Stimulated activated effector memory CD8-positive, alpha-beta T cell treated with anti-CD3 and anti-CD28 coated beads, Interleukin-12 subunit alpha, Interleukin-12 subunit beta, amount 100 ng/mL, for 72 hours (primary cell): ENCODE data around the gene TAC4.

Experiments used
- ATAC-seq: fragments of 150-1000 bp; cut with Tn5 transposase; 2 replicates; pipeline ENCODE4 v1.10.0; 2021
- DNase-seq, 2 donors: peaks; one replicate each; pipeline ENCODE4 v3.0.0; 2021 to 2022; ENCODE audit warnings: low spot score in 2 of 2
- H3K27ac Mint-ChIP-seq: one replicate; pipeline ENCODE4 v1.8.0; 2022; ENCODE audit warnings: mild to moderate bottlenecking, mixed read lengths
- H3K36me3 Mint-ChIP-seq: one replicate; pipeline ENCODE4 v1.8.0; 2022; ENCODE audit warnings: mild to moderate bottlenecking, mixed read lengths
- H3K4me1 Mint-ChIP-seq: one replicate; pipeline ENCODE4 v1.8.0; 2022; ENCODE audit warnings: mixed read lengths
- H3K4me3 Mint-ChIP-seq: one replicate; pipeline ENCODE4 v1.8.0; 2022; ENCODE audit warnings: mild to moderate bottlenecking, mixed read lengths
- H3K9me3 Mint-ChIP-seq: one replicate; pipeline ENCODE4 v1.8.0; 2022; ENCODE audit warnings: mixed read lengths

TAC4 gene

DNA sequence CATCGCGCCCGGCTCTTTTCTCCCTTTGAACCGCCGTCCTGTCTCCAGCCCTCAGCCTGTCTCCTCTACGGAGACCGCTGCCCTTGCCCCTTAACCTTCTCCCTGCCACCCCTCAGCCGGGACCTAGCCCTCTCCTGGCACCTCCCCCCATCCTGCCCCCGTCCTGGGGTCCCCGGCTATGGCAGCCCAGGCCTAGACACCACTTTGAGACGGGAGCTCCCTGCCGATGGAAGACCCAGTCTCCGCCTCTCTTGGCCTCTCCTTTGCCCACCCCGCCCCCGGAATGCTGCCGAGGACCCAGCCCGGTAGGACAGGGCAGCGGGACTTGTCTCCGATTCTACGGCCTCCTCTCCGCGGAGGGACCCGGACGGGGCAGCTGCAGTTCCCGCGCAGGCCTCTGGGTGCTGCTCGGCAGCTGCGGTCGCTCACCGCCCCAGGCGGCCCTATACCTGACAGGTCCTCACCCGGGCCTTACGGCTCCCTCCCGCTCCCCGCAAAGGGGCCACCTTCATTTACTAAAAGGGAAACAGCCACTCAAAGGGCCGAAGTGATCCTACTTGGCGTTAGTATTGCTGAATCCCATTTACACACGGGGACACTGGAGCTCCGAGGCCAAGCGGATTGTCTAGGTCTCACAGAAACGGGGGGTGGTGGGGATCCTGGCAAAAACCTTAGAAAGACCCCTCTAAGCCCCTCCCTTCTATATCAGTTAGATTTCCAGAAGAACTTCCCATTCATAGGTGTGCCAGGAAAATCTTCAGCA, 32.6 kb upstream of the TAC4 start:
- DNase-seq, result peak; percentile 63 to 87
- Mint-ChIP-seq H3K36me3 (no peaks in the 10 kb centered on the region), H3K4me3 (peak overlapping the region; percentile 47), H3K4me1 (peaks cover 8% of the 10 kb centered on the region), H3K27ac (no peak overlapping the region), H3K9me3 (no peaks in the 10 kb centered on the region)
- peak; percentile 94 for ATAC-seq

DNA sequence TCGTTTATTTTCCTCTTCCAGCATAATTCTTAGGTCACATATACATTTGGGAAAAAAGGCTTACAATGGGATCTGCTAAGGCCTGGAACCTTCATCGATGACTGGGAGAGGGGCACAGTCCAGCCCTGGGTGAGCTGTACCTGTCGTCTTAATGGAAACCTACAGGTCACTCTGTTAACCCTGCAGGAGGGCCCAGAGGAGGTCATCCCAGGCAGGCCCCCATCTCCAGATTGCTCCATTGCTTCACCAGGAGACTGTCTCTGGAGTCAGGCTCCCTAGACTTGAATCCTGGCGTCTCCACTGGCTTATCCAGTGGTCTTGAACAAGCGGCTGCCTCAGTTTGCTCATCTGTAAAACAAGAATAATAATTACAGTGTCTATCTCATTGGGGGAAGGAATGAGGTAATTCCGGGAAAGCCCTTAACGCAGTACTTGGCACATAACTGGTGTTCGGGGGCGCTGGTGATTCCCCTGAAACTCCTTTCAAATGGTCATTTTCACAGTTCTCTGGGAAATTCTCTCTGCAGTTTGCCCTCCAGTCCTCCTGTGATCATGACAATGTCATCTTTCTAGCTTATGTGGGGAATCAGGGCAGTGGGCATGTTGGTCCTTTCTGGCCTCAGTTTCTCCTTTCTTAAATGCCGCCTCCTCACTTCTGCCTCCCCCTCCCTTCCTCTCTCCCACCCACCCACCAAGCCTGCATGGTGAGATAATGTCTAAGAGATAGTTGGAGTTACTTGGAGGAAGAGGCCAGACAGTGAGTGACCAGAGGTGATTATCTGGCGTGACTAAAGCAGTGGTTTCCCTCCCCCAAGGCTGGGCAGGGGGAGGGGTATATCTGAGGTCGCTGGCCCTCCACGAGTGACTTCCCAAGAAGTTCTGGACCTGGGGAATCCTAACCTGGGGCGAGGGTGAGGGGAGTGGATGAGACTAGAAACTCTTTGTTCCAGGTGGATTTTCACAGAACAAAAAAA, 31.3 kb upstream of the TAC4 start:
- DNase-seq (no peak), ATAC-seq (no peak)
- no peaks in the 10 kb centered on the region for H3K36me3 Mint-ChIP-seq
- H3K27ac Mint-ChIP-seq, result no peak overlapping the region
- H3K4me3 Mint-ChIP-seq, result no peak overlapping the region
- H3K4me1 Mint-ChIP-seq, result peaks cover 8% of the 10 kb centered on the region
- no peaks in the 10 kb centered on the region for H3K9me3 Mint-ChIP-seq

DNA sequence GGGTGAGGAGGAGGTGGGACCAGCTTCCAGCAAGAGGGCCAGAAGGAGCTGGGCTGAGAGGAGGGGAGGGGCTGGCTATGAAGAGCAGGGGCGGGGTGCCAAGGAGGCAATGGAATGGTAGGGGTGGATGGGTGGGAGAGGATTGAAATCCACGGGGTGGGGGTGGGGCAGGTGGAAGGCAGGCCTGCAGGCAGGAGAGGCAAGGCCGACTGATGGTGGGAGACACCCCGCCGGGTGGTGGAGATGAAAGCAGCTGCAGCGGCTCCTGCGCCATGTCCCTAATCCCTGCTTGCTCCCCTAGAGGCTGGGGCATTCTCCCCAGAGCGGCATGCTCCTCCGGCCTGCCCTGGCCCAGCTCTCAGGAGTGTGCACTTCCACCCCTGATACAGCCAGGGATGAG, 27.8 kb upstream of the TAC4 start:
- DNase-seq (no peak), ATAC-seq (no peak)
- H3K4me1 Mint-ChIP-seq, result peaks cover 15% of the 10 kb centered on the region
- no peak overlapping the region for H3K27ac Mint-ChIP-seq
- H3K9me3 Mint-ChIP-seq, result no peaks in the 10 kb centered on the region
- no peaks in the 10 kb centered on the region for H3K36me3 Mint-ChIP-seq
- H3K4me3 Mint-ChIP-seq, result no peak overlapping the region

DNA sequence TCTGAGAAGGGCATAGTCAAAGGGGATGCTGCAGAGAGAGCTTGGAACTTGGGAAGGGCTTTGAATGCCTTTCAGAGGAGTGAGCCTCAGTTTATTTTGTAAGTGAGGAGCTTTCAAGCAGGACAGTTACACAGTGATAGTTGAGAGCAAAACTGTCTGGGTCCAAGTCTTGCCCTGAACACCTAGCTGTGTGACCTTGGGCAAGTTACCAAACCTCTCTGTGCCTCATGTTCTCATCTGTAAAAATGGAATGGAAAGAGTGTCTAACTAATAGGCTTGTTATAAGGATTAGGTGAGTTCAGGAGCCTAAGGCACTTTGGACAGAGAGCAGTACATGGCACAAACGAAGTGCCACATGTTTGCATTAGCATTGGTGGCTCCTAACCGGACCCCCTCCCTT, 27.0 kb upstream of the TAC4 start:
- Mint-ChIP-seq H3K9me3 (no peaks in the 10 kb centered on the region), H3K4me3 (no peak overlapping the region), H3K36me3 (no peaks in the 10 kb centered on the region), H3K4me1 (peaks cover 9% of the 10 kb centered on the region), H3K27ac (no peak overlapping the region)
- DNase-seq (no peak), ATAC-seq (no peak)

DNA sequence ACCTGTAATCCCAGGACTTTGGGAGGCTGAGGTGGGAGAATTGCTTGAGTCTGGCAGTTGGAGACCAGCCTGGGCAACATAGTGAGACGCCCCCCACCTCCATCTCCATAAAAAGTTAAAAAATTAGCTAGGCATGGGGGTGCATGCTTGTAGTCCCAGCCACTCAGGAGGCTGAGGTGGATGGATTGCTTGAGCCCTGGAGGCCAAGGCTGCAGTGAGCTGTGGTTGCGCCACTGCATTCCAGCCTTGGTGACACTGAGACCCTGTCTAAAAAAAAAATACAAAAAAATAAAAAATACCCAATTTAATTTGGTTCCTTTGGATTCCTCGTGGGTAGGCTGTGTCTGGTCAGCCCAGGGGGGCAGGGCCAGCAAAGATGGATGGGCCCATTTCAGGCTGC, 26.1 kb upstream of the TAC4 start:
- H3K4me3 Mint-ChIP-seq, result no peak overlapping the region
- no peaks in the 10 kb centered on the region for H3K9me3 Mint-ChIP-seq
- H3K4me1 Mint-ChIP-seq, result peaks cover 11% of the 10 kb centered on the region
- no peaks in the 10 kb centered on the region for H3K36me3 Mint-ChIP-seq
- no peak for DNase-seq
- no peak for ATAC-seq
- peak overlapping the region; percentile 45 for H3K27ac Mint-ChIP-seq

DNA sequence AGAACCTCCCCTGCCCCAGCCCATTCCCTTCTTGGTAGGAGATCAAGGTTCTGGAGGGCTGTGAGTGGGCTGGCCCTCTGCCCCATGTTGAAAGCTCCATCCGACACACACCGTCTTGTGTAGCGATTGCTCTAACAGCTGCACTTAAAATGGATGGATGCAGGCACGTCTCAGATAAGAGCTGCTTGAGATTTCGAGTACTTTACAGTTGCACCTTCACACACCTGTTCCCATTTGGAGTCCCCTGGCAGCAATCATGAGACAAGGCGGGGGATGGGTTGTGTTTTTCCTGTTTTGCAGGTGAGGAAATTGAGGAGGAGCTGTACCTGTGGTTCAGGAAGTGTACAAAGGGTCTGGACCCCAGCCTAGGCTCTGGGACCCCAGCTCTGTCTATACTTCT, 25.6 kb upstream of the TAC4 start:
- no peaks in the 10 kb centered on the region for H3K36me3 Mint-ChIP-seq
- ATAC-seq (no peak), DNase-seq (no peak)
- peak overlapping the region; percentile 45 for H3K27ac Mint-ChIP-seq
- H3K4me3 Mint-ChIP-seq, result no peak overlapping the region
- H3K9me3 Mint-ChIP-seq, result no peaks in the 10 kb centered on the region
- H3K4me1 Mint-ChIP-seq, result peaks cover 15% of the 10 kb centered on the region

DNA sequence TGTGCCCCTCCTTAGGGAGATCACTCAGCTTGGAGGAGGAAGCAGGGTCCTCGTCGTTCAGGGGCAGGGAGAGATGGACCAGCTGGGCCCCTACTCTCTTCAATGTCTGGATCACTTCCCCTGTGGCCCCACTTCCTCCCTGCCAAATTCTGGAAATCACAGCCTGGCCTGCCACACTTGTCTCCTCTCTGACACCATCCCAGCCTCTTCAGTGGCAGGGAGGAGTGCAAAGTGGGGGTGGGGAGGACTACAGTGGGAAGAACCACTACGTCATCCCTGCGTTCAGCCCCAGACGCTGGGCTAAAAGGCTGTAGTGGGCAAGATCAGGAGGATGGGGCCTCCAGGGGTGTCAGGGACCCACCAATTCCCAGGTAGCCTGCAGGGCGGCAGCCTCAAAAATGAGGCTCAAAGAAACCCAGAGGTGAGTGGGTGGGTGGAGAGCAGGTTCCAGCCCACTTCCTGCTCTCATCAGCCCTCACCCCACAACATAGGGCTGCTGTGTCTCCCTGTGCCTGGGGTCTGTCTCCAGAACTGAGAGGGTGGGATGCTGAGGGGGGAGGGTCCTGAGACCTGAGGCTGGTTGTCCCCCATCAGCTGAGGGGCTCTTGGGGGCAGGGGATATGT, 25.0 kb upstream of the TAC4 start:
- DNase-seq (no peak), ATAC-seq (peak; percentile 26)
- H3K36me3 Mint-ChIP-seq, result no peaks in the 10 kb centered on the region
- peaks cover 15% of the 10 kb centered on the region for H3K4me1 Mint-ChIP-seq
- H3K27ac Mint-ChIP-seq, result no peak overlapping the region
- no peak overlapping the region for H3K4me3 Mint-ChIP-seq
- no peaks in the 10 kb centered on the region for H3K9me3 Mint-ChIP-seq

DNA sequence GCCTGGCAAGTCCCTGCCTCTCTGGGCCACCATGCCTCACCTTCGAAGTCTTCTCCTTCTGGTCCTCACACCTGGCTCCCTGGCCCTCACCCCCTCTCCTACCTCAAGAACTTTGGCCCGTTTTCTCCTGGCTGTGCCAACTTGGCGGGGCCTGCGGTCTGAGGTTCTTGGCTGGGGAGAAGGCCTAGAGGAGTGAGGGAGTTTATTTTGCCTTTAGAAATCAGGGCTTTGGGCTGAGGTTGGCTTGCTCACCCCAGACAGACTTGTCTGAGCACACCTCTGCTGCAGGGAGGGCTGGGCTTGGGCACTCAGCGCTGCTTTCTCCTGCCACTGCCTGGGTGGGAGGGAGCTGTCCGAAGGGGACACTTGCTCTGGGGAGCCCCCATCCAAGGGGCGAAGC, 23.3 kb upstream of the TAC4 start:
- Mint-ChIP-seq H3K4me1 (peaks cover 15% of the 10 kb centered on the region), H3K36me3 (no peaks in the 10 kb centered on the region), H3K4me3 (no peak overlapping the region), H3K9me3 (no peaks in the 10 kb centered on the region), H3K27ac (no peak overlapping the region)
- ATAC-seq (no peak), DNase-seq (no peak)

DNA sequence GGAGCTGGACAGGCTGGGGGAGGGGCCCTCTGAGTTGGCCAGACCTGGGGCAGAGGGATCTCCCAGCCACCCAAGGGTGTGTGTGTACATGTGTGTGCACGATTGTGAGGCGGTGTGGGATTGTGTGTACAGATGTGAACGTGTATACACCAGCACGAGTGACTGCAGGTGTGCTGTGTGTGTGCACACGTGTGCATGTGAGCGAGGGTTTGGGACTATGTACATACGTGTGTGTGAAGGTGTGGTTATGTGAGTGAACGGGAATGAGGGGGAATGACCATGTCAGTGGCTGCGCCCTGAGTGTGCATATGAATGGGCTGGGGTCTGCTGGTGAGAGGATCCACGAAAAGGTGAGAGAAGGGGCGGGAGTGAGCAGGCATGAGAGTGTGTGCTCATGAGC, 22.4 kb upstream of the TAC4 start:
- Mint-ChIP-seq H3K4me1 (peaks cover 15% of the 10 kb centered on the region), H3K4me3 (no peak overlapping the region), H3K27ac (no peak overlapping the region), H3K36me3 (no peaks in the 10 kb centered on the region), H3K9me3 (no peaks in the 10 kb centered on the region)
- DNase-seq (no peak), ATAC-seq (no peak)

DNA sequence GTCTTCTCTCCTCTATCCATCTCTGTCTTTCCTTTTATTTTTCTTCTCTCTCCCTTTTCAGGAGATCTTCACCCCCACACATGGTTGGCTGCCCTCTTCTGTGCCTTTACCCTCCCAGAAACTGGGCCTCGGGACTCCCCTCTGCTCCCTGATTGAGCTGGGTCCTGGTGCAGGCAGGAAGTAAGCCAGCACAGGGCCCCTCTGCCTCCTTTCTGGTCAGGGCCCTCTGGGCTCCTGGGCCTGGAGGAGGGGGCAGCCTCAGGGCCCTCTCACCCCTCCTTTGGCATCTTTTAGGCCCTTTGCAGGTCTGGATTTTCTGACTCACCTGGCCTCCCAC, 21.1 kb upstream of the TAC4 start:
- H3K4me1 Mint-ChIP-seq, result peaks cover 15% of the 10 kb centered on the region
- H3K27ac Mint-ChIP-seq, result peak overlapping the region; percentile 26
- no peak overlapping the region for H3K4me3 Mint-ChIP-seq

DNA sequence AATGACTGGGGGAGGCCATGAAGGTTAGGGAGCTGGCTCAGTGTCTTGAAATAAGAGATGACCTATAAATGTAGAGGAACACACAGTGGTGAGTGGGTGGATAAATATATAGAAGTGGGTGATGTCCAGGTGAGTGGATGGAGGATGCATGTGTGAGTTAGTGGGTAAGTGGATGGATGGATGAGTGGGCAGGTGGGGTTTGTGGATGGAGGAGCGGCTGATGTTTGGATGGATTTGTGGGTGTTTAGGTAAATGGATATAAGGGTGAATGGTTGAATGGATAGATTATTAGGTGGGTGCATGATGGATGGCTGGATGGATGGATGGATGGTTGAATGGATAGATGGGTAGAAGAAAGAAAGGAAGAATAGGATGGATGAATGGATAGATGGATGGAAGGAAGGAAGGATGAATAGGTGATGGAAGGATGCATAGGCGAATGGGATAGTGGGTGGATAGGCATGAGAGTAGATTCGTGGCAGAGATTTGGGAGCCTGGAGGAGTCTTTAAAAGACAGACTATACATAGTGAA, 19.1 kb upstream of the TAC4 start:
- H3K4me1 Mint-ChIP-seq, result peaks cover 7% of the 10 kb centered on the region
- no peak overlapping the region for H3K4me3 Mint-ChIP-seq
- no peak overlapping the region for H3K27ac Mint-ChIP-seq
- ATAC-seq, result no peak
- H3K9me3 Mint-ChIP-seq, result no peaks in the 10 kb centered on the region
- no peak for DNase-seq
- H3K36me3 Mint-ChIP-seq, result no peaks in the 10 kb centered on the region

More for the DNA sequence above, 21.1 kb upstream of the TAC4 start:
- no peaks in the 10 kb centered on the region for H3K9me3 Mint-ChIP-seq
- DNase-seq, result no peak
- no peak for ATAC-seq
- H3K36me3 Mint-ChIP-seq, result no peaks in the 10 kb centered on the region

DNA sequence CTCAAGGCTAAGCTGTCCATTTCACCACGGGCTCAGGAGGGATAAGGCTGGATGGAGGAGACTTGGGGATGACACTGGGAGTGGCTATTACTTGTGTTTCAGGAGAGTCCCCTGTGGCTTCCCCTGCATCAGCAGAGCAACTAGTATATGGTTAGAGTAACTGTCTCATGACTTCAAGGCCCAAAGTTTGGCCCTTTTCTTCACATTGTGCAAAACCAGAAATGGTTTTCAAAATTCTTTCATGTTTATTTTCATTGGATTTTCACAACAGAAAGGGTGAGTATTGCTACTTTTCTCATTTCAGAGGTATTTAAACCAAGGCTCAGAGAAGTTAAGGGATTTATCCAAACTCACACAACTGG, 18.1 kb upstream of the TAC4 start:
- H3K36me3 Mint-ChIP-seq, result no peaks in the 10 kb centered on the region
- H3K27ac Mint-ChIP-seq, result no peak overlapping the region
- no peak for ATAC-seq
- no peak overlapping the region for H3K4me3 Mint-ChIP-seq
- DNase-seq, result no peak
- peaks cover 11% of the 10 kb centered on the region for H3K4me1 Mint-ChIP-seq
- no peaks in the 10 kb centered on the region for H3K9me3 Mint-ChIP-seq

DNA sequence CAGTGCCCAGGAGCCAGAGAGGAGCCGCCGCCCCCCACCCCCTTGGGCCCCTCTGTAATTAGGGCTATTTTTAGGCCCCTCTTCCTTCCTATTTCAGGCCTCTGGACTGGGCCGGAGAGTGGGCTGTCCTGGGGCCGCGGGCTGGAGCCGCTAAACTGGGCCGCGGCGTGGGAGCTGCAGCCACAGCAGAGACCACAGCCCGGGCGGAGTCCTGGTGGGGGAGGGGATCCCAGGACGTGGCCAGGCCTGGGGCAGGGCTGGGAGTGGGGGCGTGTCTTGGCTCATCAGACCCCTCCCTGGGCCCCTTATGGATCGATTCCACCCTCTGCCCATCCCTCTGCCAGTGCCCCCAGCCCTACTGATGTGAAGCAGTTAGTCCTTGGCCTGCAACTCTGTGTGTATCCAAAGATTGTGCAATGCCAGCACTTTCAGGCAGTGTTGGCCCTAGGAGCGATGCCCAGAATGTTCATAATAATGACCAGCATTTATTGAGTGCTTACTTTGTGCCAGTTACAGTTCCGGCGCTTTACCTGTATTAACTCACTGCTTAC, 15.0 kb upstream of the TAC4 start:
- DNase-seq (no peak), ATAC-seq (no peak)
- no peak overlapping the region for H3K27ac Mint-ChIP-seq
- H3K9me3 Mint-ChIP-seq, result no peaks in the 10 kb centered on the region
- no peak overlapping the region for H3K4me3 Mint-ChIP-seq
- H3K36me3 Mint-ChIP-seq, result peaks cover 5% of the 10 kb centered on the region
- H3K4me1 Mint-ChIP-seq, result peaks cover 12% of the 10 kb centered on the region

DNA sequence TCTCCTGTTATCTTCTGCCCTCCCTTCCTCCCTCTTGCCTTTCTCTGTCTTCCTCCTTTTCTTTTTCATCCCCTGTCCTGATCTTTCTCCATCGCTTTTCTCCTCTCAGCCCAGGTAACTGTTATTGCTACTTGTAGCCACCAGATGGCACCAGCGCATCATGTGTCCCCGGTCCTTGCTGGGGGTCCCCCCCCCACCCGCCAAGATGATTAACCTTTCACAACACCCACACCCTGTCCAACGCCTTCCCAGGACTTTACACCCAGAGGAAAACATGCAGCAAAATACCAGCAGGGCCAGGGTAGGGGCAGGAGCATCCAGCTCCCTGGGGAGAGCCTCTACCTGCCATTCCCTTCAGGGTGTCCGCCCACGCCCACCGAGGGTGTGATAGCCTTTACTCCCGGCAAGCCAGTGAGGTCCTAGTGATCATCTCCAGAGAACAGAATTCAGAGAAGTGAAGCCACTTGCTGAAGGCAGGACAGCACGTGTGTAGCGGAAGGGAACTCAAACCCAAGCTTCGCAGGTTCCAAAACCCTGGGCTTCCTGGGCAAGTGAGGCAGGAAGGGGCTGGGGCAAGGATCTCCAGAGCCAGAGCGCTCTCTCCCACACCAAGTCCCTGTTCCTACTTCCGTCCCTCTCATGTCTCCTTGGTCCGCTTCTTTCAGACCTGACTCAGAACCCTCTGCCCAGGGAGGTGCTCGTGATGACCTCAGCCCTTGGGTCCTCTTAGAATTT, 13.4 kb upstream of the TAC4 start:
- no peak overlapping the region for H3K27ac Mint-ChIP-seq
- H3K4me1 Mint-ChIP-seq, result peaks cover 12% of the 10 kb centered on the region
- peak; percentile 35 for ATAC-seq
- DNase-seq, result peak; percentile 16 to 62
- H3K9me3 Mint-ChIP-seq, result no peaks in the 10 kb centered on the region
- H3K4me3 Mint-ChIP-seq, result no peak overlapping the region
- H3K36me3 Mint-ChIP-seq, result peaks cover 5% of the 10 kb centered on the region
